IMR-90 (cell line): ENCODE data around the gene TFAP2A. TPM values are rescaled to one million over a fixed set of nuclear protein-coding genes. Genes with fewer than 3 reads are reported as not detected.

ENCODE experiments used
- ATAC-seq: fragments of 200-7000 bp; cut with Tn5 transposase; 2 replicates; pipeline ENCODE4 v1.9.1; 2020; ENCODE audit warnings: low read depth, mild to moderate bottlenecking, moderate library complexity
- BruUV-seq: library from RNA; stranded (reverse); fragments of 400-500 nt; replicated peaks from 2 replicates; lab custom pipeline; 2021; lab: Mats Ljungman, UMichigan
- CTCF ChIA-PET: fragments of 300-600 bp; formaldehyde crosslinking; extraction: SDS; loops from one replicate; lab custom pipeline; 2021; ENCODE audit warnings: antibody characterized with exemption; lab: Yijun Ruan, JAX
- POLR2A ChIA-PET: fragments of 300-600 bp; sonication (Branson Sonifier 250); formaldehyde crosslinking; loops from one replicate; lab custom pipeline; 2022; ENCODE audit warnings: antibody characterized with exemption; ENCODE audit not compliant: unreplicated experiment; lab: Charles Lee
- DNase-seq: peaks from one replicate; pipeline ENCODE4 v3.0.0; 2013
- H2AFZ ChIP-seq: replicated peaks from 2 replicates; pipeline ENCODE3; 2013; ENCODE audit warnings: low read length, mild to moderate bottlenecking; ENCODE audit not compliant: poor library complexity
- H2AK5ac ChIP-seq: 2 replicates; pipeline ENCODE4 v1.6.1; 2013; ENCODE audit warnings: low read depth, low read length, inconsistent platforms
- H2AK9ac ChIP-seq: replicated peaks from 2 replicates; pipeline ENCODE3; 2013; ENCODE audit warnings: mild to moderate bottlenecking, low read depth, low read length, moderate library complexity; ENCODE audit not compliant: poor library complexity
- H2BK120ac ChIP-seq: 2 replicates; pipeline ENCODE4 v1.6.1; 2013; ENCODE audit warnings: low read depth, low read length, inconsistent platforms
- H2BK15ac ChIP-seq: 3 replicates; pipeline ENCODE4 v1.6.1; 2013; ENCODE audit warnings: low read depth, low read length, inconsistent platforms
- H2BK20ac ChIP-seq: 2 replicates; pipeline ENCODE4 v1.6.1; 2013; ENCODE audit warnings: low read depth, mild to moderate bottlenecking, inconsistent platforms, low read length, moderate library complexity
- H2BK5ac ChIP-seq: 2 replicates; pipeline ENCODE4 v1.6.1; 2013; ENCODE audit warnings: mild to moderate bottlenecking, low read depth, low read length, inconsistent platforms; ENCODE audit not compliant: poor library complexity, severe bottlenecking
- H3K14ac ChIP-seq: replicated peaks from 2 replicates; pipeline ENCODE4 v1.6.1; 2013; ENCODE audit warnings: low read depth, low read length, inconsistent platforms
- H3K18ac ChIP-seq: 2 replicates; pipeline ENCODE4 v1.6.1; 2013; ENCODE audit warnings: low read depth, low read length, control low read depth
- H3K23ac ChIP-seq: 2 replicates; pipeline ENCODE4 v1.6.1; 2013; ENCODE audit warnings: low read depth, low read length, inconsistent platforms
- H3K27ac ChIP-seq: 2 replicates; pipeline ENCODE4 v1.5.1; 2013; ENCODE audit warnings: mild to moderate bottlenecking, control low read depth, low read length; ENCODE audit not compliant: insufficient read depth
- H3K27me3 ChIP-seq: 2 replicates; pipeline ENCODE4 v1.6.1; 2013; ENCODE audit warnings: low read length; ENCODE audit not compliant: control insufficient read depth, insufficient read depth
- H3K36me3 ChIP-seq: 2 replicates; pipeline ENCODE4 v1.6.1; 2013; ENCODE audit warnings: low read length, mixed read lengths; ENCODE audit not compliant: control insufficient read depth, insufficient read depth
- H3K4ac ChIP-seq: 2 replicates; pipeline ENCODE4 v1.6.1; 2013; ENCODE audit warnings: low read depth, low read length, inconsistent platforms
- H3K4me1 ChIP-seq: 2 replicates; pipeline ENCODE4 v1.6.1; 2013; ENCODE audit warnings: low read length, mixed read lengths; ENCODE audit not compliant: control insufficient read depth, insufficient read depth
- H3K4me2 ChIP-seq: 2 replicates; pipeline ENCODE4 v1.6.1; 2013; ENCODE audit warnings: low read depth, mild to moderate bottlenecking, control low read depth, low read length, moderate library complexity
- H3K4me3 ChIP-seq: 2 replicates; pipeline ENCODE4 v1.5.1; 2013; ENCODE audit warnings: low read depth, mild to moderate bottlenecking, control low read depth, low read length, moderate library complexity; ENCODE audit not compliant: insufficient read depth
- H3K56ac ChIP-seq: 2 replicates; pipeline ENCODE4 v1.6.1; 2013; ENCODE audit warnings: low read length, inconsistent platforms; ENCODE audit not compliant: insufficient read depth; ENCODE audit errors: extremely low read depth
- H3K79me1 ChIP-seq, 2 experiments: 2 replicates each; pipeline ENCODE4 v1.6.1; 2013; ENCODE audit warnings: low read length in 2 of 2, inconsistent platforms in 1 of 2, low read depth in 1 of 2
- H3K9ac ChIP-seq: 2 replicates; pipeline ENCODE4 v1.6.1; 2013; ENCODE audit warnings: low read depth, low read length, control low read depth
- H3K9me1 ChIP-seq: 2 replicates; pipeline ENCODE4 v1.6.1; 2013; ENCODE audit warnings: low read length, inconsistent platforms; ENCODE audit not compliant: insufficient read depth
- H3K9me3 ChIP-seq: 2 replicates; pipeline ENCODE4 v1.6.1; 2013; ENCODE audit warnings: low read length; ENCODE audit not compliant: control insufficient read depth, insufficient read depth
- H4K20me1 ChIP-seq: 2 replicates; pipeline ENCODE4 v1.6.1; 2013; ENCODE audit warnings: low read length, inconsistent platforms; ENCODE audit not compliant: insufficient read depth
- H4K5ac ChIP-seq: 2 replicates; pipeline ENCODE4 v1.6.1; 2013; ENCODE audit warnings: mild to moderate bottlenecking, low read depth, low read length, control low read depth
- H4K8ac ChIP-seq, 2 experiments: 2 replicates each; pipeline ENCODE4 v1.6.1; 2013; ENCODE audit warnings: low read depth in 2 of 2, low read length in 2 of 2, control low read depth in 1 of 2, inconsistent platforms in 1 of 2
- H4K91ac ChIP-seq: 2 replicates; pipeline ENCODE4 v1.6.1; 2013; ENCODE audit warnings: low read depth, low read length, inconsistent platforms; ENCODE audit not compliant: insufficient read depth
- CHD1 ChIP-seq: IDR thresholded peaks from 2 replicates; pipeline ENCODE4 v1.6.1; 2012; ENCODE audit warnings: low read depth, low read length, improper control_type of control experiment
- RCOR1 ChIP-seq: IDR thresholded peaks from 2 replicates; pipeline ENCODE4 v1.6.1; 2012; ENCODE audit warnings: mild to moderate bottlenecking, low read length, improper control_type of control experiment; ENCODE audit not compliant: insufficient replicate concordance
- SMC3 ChIP-seq: fragments of 150-350 bp; IDR thresholded peaks from 2 replicates; pipeline ENCODE4 v1.6.1; 2016; ENCODE audit warnings: low read depth, mild to moderate bottlenecking, antibody characterized with exemption, low read length, moderate library complexity
- WGBS, 2 experiments: methylation state at CpG; one replicate each; pipeline versions ENCODE4 v1.1.5 to v1.1.7; 2013; ENCODE audit warnings: missing lambda C conversion rate in 2 of 2; ENCODE audit not compliant: insufficient read length in 1 of 2; ENCODE audit errors: extremely low coverage in 2 of 2; 5-methylcytosine and 5-hydroxymethylcytosine counted together
- dilution Hi-C: fragments of 300-500 bp; cut with HindIII; formaldehyde crosslinking; loops from one replicate; pipeline ENCODE4 v1.14.3; 2018; ENCODE audit warnings: low sequenced_read_pairs; ENCODE audit not compliant: unreplicated experiment
- in situ Hi-C: fragments of 300-500 bp; cut with MboI; formaldehyde crosslinking; loops from 3 replicates; pipeline ENCODE4 v1.14.3; 2019; ENCODE audit warnings: low sequenced_read_pairs, inconsistent platforms, mixed read lengths
- intact Hi-C: fragments of 100-400 bp; cut with micrococcal nuclease; formaldehyde crosslinking; loops from 2 replicates; pipeline ENCODE4 v1.10.0; 2022
- polyA plus RNA-seq, 3 experiments: library from polyadenylated mRNA; depleted of rRNA; stranded (reverse); fragments of >200 nt; gene quantifications; 2 replicates each; pipeline ENCODE4 v1.2.3, GENCODE V29; 2012; ENCODE audit warnings: low replicate concordance in 1 of 3
- total RNA-seq: library from RNA; depleted of rRNA; stranded (reverse); fragments of >200 nt; gene quantifications from 2 replicates; pipeline ENCODE4 v1.2.3, GENCODE V29; 2012

The TFAP2A gene
- total and polyA plus RNA-seq, 2 of the 4 experiments (the other 2 are of a cell fraction) = 0.72 to 7.1 TPM

- intact Hi-C loops = no loop called here
- BruUV-seq = no TSS peak
These were observed 26.8 kb upstream of the TFAP2A start for GRCh38 chr6:10441655-10442009.

More at GRCh38 chr6:10441655-10442009, 26.8 kb upstream of the TFAP2A start:
- Histone ChIP-seq H3K9me3 (no peaks in the 10 kb centered on the region), H2BK15ac (peak overlapping the region; percentile 66; the same call in 2 of the 3 replicates), H3K27ac (peak overlapping the region; percentile 81; the same call in 1 of the 2 replicates), H3K23ac (peak overlapping the region; percentile 72; the same call in 1 of the 2 replicates), H3K4ac (peak overlapping the region; percentile 89), H2AK5ac (peak overlapping the region; percentile 66), H3K9ac (no peak overlapping the region), H4K20me1 (no peaks in the 10 kb centered on the region), H3K14ac (peak overlapping the region; percentile 78; the same call in 1 of the 2 replicates), H3K4me2 (no peak overlapping the region), H4K91ac (peak overlapping the region; percentile 90), H3K9me1 (no peaks in the 10 kb centered on the region; the same call in 1 of the 2 replicates), H2AK9ac (no peak overlapping the region), H3K79me1 (no peaks in the 10 kb centered on the region), H3K4me3 (no peak overlapping the region), H3K27me3 (no peaks in the 10 kb centered on the region), H4K5ac (peak overlapping the region; percentile 50; the same call in 1 of the 2 replicates), H2BK20ac (peak overlapping the region; percentile 76; the same call in 1 of the 2 replicates), H3K18ac (peak overlapping the region; percentile 55), H2BK120ac (peak overlapping the region; percentile 88), H4K8ac (peak overlapping the region; percentile 35 to 72; a peak in 3 of 4 replicates), H2AFZ (no peak overlapping the region), H2BK5ac (peak overlapping the region; percentile 63), H3K56ac (peak overlapping the region; percentile 0; the same call in 1 of the 2 replicates), H3K36me3 (no peaks in the 10 kb centered on the region), H3K4me1 (peaks cover 4% of the 10 kb centered on the region)
- in situ Hi-C loops = no loop called here
- no peak for DNase-seq
- no peak for ATAC-seq
- dilution Hi-C loops = no loop called here
- POLR2A ChIA-PET = interaction anchor here (0.6 kb wide), 1 partner anchor 501 kb away, joined by 5 read pairs; no protein-coding TSS in a partner anchor
- CTCF ChIA-PET = no interaction called here
- no peak for TF ChIP-seq SMC3
- TF ChIP-seq RCOR1 = no peak
- no peak for TF ChIP-seq CHD1
- no CpG with 5 or more reads among the region's 3 CpGs for WGBS, 2 experiments
